ENCODE data around the gene ZNF407. TPM values are rescaled to one million over a fixed set of nuclear protein-coding genes. Genes with fewer than 3 reads are reported as not detected.

ZNF407 gene
- polyA plus RNA-seq, 4 donors, result 9.2 to 10.3 (median 10.1) TPM

DNA sequence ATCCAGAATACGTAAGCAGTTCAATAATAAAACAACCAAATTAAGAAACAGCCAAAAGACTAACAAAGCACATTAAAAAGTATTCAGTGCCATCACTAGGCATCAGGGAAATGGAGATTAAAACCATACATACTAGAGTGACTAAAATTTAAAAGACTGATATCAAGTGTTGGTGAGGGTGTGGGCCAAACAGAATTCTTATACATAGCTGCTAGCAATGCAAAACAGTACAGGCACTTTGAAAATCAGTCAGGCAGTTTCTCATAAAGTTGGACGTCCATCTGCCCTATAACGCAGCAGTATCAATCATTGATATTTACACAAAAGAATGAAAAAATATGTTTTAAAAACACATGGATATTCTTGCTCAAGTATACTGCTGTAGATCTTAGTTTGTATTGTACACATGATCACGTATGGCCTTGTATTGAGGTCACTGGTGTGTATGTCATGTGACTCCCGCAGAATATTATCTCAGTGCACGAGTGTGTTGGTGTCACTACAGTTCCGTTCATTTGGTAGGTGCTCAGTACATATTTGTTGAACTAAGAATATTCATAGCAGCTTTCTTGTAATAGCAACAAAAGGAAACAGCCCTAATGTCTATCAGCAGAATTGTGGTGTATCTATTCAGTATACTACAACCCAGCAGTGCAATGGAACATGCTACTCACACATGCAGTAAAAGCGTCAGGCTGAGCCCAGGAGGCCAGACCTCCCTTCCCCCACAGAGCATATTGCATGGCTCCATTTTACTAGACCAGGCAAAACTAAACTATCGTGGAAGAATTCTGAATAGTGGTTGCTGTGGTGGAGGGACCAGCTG lies 28.6 kb downstream of the ZNF407 start:
- DNase-seq (ENCODE audit: low read depth in 4 of 4, low spot score in 3 of 4), result no peak

- DNase-seq (ENCODE audit: low read depth in 4 of 4, low spot score in 3 of 4), result no peak
These were observed 33.1 kb downstream of the ZNF407 start for GRCh38 chr18:74630804-74631203.

DNA sequence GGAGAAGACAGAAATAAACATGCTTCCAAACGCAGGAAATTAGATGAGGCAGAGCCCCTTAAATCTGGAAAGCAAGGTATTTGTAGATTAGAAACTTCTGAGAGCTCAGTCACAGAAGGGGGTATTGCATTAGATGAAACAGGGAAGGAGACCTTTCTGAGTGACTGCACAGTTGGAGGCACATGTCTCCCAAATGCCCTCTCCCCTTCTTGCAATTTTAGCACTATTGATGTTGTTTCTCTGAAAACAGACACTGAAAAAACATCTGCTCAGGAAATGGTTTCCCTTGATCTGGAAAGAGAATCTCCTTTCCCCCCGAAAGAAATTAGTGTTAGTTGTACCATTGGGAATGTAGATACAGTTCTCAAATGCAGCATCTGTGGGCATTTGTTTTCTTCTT lies 33.5 kb downstream of the ZNF407 start:
- peak in 1 of 4 donors; percentile 19 for DNase-seq (ENCODE audit: low read depth in 4 of 4, low spot score in 3 of 4)

DNA sequence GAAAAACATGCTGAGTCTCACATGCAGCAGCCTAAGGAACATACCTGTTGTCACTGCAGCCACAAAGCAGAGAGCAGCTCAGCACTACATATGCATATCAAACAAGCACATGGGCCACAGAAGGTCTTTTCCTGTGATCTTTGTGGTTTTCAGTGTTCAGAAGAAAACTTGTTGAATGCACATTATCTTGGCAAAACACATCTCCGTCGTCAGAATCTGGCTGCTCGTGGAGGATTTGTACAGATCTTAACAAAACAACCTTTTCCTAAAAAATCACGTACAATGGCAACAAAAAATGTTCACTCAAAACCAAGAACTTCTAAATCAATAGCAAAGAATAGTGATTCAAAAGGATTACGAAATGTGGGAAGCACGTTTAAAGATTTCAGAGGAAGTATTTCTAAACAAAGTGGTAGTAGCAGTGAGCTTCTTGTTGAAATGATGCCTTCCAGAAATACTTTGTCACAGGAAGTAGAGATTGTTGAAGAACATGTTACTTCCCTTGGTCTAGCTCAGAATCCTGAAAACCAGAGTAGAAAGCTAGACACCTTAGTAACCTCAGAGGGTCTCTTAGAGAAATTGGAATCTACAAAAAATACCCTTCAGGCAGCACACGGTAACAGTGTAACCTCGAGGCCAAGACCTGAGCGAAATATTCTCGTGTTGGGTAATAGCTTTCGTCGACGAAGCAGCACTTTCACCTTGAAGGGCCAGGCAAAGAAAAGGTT lies 34.1 kb downstream of the ZNF407 start:
- no peak for DNase-seq (ENCODE audit: low read depth in 4 of 4, low spot score in 3 of 4)

- no peak for DNase-seq (ENCODE audit: low read depth in 4 of 4, low spot score in 3 of 4)
These were observed 34.6 kb downstream of the ZNF407 start for GRCh38 chr18:74632351-74632679.

DNA sequence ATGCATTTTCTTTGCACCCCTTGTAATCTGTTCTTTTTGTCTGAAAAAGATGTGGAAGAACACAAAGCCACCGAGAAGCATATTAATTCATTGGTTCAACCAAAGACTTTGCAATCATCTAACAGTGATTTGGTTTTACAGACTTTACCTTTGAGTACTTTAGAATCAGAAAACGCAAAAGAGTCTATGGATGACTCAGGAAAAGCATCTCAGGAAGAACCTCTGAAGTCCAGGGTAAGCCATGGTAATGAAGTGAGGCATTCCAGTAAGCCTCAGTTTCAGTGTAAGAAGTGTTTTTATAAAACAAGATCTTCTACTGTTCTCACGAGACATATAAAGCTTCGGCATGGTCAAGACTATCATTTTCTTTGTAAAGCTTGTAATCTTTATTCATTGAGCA lies 35.2 kb downstream of the ZNF407 start:
- no peak for DNase-seq (ENCODE audit: low read depth in 4 of 4, low spot score in 3 of 4)

DNA sequence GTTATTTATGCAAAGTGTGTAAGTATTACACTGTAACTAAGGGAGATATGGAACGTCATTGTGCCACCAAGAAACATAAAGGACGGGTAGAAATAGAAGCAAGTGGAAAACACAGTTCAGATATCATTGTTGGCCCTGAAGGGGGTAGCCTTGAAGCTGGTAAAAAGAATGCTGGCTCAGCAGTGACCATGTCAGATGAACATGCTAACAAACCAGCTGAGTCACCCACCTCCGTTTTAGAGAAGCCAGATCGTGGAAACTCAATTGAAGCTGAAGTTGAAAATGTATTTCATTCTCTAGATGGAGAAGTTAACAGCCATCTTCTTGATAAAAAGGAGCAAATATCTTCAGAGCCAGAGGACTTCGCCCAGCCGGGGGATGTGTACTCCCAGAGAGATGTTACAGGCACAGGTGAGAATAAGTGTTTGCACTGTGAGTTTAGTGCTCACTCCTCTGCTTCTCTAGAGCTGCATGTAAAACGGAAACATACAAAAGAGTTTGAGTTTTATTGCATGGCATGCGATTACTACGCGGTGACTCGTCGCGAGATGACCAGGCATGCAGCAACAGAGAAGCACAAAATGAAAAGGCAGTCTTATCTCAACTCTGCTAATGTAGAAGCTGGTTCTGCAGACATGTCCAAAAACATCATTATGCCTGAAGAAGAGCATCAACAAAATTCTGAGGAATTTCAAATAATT lies 36.1 kb downstream of the ZNF407 start:
- DNase-seq (ENCODE audit: low read depth in 4 of 4, low spot score in 3 of 4), result no peak

DNA sequence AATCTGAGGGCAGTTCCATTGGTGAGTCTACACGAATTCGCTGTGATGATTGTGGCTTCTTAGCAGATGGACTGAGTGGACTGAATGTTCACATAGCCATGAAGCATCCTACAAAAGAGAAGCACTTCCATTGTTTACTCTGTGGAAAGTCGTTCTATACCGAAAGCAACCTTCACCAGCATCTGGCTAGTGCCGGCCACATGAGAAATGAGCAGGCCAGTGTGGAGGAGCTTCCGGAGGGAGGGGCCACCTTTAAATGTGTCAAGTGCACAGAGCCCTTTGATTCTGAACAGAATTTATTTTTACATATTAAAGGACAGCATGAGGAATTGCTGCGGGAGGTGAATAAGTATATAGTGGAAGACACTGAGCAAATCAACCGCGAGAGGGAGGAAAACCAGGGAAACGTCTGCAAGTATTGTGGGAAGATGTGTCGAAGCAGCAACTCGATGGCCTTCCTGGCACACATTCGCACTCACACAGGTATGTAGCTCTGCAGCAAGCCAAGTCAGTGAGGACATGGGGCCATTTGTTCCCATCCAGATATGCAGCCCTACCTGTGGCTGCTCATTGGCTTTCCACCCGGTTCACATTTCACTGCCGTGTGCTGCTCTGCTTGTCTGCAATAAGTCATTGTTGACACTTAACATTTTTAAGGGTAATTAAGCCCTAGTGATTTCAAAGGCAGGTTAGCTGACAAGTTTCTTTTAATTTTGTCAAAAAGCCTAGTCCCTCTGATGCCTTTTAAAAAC lies 37.7 kb downstream of the ZNF407 start:
- peak in 1 of 4 donors; percentile 49 for DNase-seq (ENCODE audit: low read depth in 4 of 4, low spot score in 3 of 4)

- DNase-seq (ENCODE audit: low read depth in 4 of 4, low spot score in 3 of 4), result no peak
These were observed 39.4 kb downstream of the ZNF407 start for GRCh38 chr18:74637070-74637469.

DNA sequence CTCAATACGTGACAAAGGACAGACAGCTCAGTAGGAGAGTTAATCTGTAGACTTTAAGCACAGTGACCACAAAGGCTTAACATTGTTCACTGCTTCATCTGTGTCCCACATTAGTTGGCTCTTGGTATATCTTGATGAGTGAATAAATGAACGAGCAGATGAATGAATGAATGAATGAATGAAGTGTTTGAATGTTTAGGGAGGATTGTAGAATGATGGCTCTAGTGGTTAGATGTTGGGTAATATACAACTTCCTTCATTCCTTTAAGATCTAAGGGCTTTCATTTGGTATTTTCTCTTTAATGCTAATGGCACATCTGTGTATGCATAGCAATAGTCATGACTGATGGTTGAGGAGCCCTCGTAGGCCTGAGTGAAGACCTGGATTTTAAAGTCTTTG lies 40.5 kb downstream of the ZNF407 start:
- no peak for DNase-seq (ENCODE audit: low read depth in 4 of 4, low spot score in 3 of 4)

- DNase-seq (ENCODE audit: low read depth in 4 of 4, low spot score in 3 of 4), result no peak
These were observed 47.0 kb downstream of the ZNF407 start for GRCh38 chr18:74644713-74645112.

GRCh38 chr18:74645679-74646078 lies 48.0 kb downstream of the ZNF407 start:
- no peak for DNase-seq (ENCODE audit: low read depth in 4 of 4, low spot score in 3 of 4)

DNA sequence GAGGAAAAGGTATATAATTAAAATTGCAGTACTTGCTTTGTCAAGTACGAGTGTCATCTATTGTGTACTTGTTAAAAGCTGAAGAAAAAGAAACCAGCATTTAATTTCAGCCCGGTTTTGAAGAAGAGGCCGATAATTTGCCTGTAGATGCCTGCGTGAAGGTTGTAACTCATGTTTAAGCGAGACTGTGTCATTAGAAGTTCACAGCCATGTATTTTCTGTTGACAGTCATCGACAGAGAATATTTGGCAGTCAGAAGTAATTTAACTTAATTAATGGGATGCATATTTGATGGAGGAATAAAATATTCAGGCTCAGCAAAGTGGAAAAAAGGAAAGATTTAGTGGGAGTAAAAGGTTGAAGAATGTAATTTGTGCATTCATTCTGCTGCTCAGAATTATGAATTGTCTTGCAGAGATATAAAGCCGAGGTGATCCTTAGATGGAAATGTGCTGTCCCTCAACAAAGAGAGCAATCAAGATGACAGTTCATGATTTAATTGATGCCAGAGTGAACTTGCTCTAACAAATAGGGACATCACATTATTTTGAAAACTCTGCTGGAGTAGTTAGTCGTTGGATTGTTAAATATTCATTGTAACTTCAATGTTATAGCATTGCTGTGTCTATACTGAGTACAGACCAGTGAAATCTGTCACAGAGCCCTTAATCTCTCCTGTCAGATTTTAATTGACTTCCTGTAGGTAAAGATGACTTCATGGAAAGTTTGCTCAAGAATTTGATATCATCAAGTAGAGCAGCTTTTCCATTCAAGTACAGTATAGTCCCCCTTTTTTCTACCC lies 53.9 kb downstream of the ZNF407 start:
- DNase-seq (ENCODE audit: low read depth in 4 of 4, low spot score in 3 of 4), result no peak

GRCh38 chr18:74652392-74652988 lies 54.8 kb downstream of the ZNF407 start:
- DNase-seq (ENCODE audit: low read depth in 4 of 4, low spot score in 3 of 4), result peak in 1 of 4 donors; percentile 17

GRCh38 chr18:74654638-74655037 lies 57.0 kb downstream of the ZNF407 start:
- DNase-seq (ENCODE audit: low read depth in 4 of 4, low spot score in 3 of 4), result no peak

DNA sequence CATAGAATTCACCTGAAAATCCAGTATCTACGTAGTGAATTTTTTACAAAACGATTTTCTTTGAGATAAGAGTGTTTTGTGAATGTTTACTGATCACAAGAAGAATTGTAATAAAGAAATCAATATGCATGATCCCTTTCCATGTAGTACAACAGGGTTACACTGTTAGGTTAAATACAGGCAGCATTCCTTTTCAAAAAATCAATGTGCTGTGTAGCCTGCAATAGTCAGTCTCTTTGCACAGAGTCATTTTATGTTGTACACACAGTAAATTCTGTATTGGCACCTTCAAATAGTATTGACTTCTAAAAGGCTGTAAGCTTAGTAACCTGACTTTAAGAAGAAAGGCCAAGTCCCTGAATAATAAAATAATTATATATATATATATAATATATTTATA lies 63.3 kb downstream of the ZNF407 start:
- DNase-seq (ENCODE audit: low read depth in 4 of 4, low spot score in 3 of 4), result no peak

- DNase-seq (ENCODE audit: low read depth in 4 of 4, low spot score in 3 of 4), result no peak
These were observed 64.0 kb downstream of the ZNF407 start for GRCh38 chr18:74661691-74662090.

GRCh38 chr18:74662622-74663021 lies 65.0 kb downstream of the ZNF407 start:
- DNase-seq (ENCODE audit: low read depth in 4 of 4, low spot score in 3 of 4), result no peak

DNA sequence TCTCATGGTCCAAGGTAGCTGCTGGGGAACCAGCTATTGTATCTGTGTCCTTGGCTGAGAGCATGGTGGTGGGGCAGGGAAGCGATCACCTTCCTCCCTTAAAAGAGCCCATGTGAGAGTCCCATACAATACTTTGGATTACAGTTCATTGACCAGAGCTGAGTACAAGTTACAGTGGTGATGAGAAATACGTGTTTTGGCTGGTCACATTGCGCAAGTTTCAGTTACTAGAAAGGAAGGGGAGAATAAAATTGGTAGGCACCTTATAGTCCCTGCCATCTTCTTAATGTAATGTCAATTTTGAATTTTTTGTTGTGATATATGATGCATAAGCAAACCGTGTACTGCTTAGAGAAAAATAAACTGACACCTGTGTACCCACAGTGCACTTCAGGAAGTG lies 67.7 kb downstream of the ZNF407 start:
- no peak for DNase-seq (ENCODE audit: low read depth in 4 of 4, low spot score in 3 of 4)

DNA sequence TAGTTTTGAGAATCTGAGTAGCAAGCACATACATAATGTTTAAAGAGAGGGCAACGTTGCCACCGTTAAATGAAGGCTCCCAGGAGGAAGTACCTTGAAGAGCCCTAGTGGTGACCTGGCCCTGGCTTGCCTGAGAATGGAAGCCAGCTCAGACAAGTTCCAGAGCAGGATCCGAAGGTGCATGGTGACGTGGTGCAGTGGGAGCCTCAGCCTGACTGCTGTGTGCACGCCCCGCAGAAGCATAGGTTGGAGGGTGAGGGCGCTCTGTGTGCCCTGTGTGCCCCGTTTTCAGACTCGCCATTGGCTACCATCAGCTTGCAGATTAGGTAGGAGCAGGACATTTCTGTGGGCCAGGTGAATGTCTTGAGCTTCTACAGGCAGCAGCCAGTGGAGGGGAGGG lies 68.2 kb downstream of the ZNF407 start:
- no peak for DNase-seq (ENCODE audit: low read depth in 4 of 4, low spot score in 3 of 4)

All from left renal pelvis (tissue), 4 donors.